ENCODE measurements around the gene OR1E2. TPM values are rescaled to one million over a fixed set of nuclear protein-coding genes. Genes with fewer than 3 reads are reported as not detected.

The OR1E2 gene, protein sequence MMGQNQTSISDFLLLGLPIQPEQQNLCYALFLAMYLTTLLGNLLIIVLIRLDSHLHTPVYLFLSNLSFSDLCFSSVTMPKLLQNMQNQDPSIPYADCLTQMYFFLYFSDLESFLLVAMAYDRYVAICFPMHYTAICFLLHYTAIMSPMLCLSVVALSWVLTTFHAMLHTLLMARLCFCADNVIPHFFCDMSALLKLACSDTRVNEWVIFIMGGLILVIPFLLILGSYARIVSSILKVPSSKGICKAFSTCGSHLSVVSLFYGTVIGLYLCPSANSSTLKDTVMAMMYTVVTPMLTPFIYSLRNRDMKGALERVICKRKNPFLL
- not detected for polyA plus RNA-seq (2013, experiment 1 of 2)
- polyA plus RNA-seq (2013, experiment 2 of 2) = not detected

DNA sequence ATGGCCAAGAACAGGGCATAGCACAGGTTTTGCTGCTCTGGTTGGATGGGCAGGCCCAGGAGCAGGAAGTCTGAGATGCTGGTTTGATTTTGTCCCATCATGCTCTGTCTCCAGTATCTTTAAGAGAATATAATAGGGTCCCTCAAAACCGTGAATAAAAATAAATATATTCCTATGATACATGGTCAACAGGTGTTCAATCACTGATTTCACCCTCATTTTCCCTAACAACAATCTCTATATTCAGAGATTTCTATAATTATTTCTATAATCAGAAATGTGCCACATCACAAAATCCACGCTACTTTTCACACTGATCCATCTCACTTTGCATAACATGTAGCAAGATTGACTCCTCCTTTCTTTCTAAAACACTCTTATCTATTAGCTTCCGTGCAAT, at the start of gene OR1E2:
Gene OR1E2, minus strand, starts transcription at position 101 of the 400 bp plus-strand sequence. Its CDS starts 0 bp downstream, at position 101.
- Histone ChIP-seq H3K4ac (ENCODE audit: low read length) (no peak within 1 kb of the TSS), H3K4me1 (ENCODE audit: control insufficient read depth in 2 of 2, insufficient read depth in 1 of 2, low read depth in 1 of 2, low read length in 2 of 2) (no peaks in the 10 kb centered on the region), H3K4me2 (ENCODE audit: insufficient read depth, low read length, poor library complexity, severe bottlenecking) (no peak within 1 kb of the TSS), H4K91ac (ENCODE audit: low read depth, low read length, poor library complexity) (no peak within 1 kb of the TSS), H4K8ac (ENCODE audit: low read depth, low read length) (no peak within 1 kb of the TSS), H3K4me3 (ENCODE audit: low read length in 2 of 2) (no peak within 1 kb of the TSS), H3K23ac (ENCODE audit: low read depth, low read length, poor library complexity) (no peak within 1 kb of the TSS), H3K9me3 (replicated peaks in 1 of 2; ENCODE audit: control insufficient read depth in 2 of 2, insufficient read depth in 1 of 2, low read depth in 1 of 2, low read length in 2 of 2) (no peaks in the 10 kb centered on the region), H2AFZ (ENCODE audit: low read length) (no peak within 1 kb of the TSS), H3K79me1 (ENCODE audit: low read depth, low read length) (no peaks in the 10 kb centered on the region), H3K36me3 (replicated peaks in 1 of 2; ENCODE audit: control insufficient read depth in 2 of 2, insufficient read depth in 2 of 2, low read length in 2 of 2) (no peaks in the 10 kb centered on the region), H2BK12ac (ENCODE audit: low read length) (no peak within 1 kb of the TSS), H3K14ac (ENCODE audit: low read length) (peak within 1 kb of the TSS; percentile 2), H3K27me3 (ENCODE audit: control insufficient read depth in 3 of 3, insufficient read depth in 3 of 3, low read depth in 1 of 3, low read length in 3 of 3) (no peaks in the 10 kb centered on the region), H3K9ac (ENCODE audit: low read depth, low read length, poor library complexity) (no peak within 1 kb of the TSS), H2BK5ac (ENCODE audit: low read length) (no peak within 1 kb of the TSS), H3K18ac (ENCODE audit: low read length) (peak within 1 kb of the TSS; percentile 28), H2AK5ac (ENCODE audit: low read depth, low read length) (no peak within 1 kb of the TSS), H3K27ac (replicated peaks; ENCODE audit: low read length) (no peak within 1 kb of the TSS), H2BK15ac (ENCODE audit: low read length) (no peak within 1 kb of the TSS), H2BK120ac (ENCODE audit: low read depth, low read length) (no peak within 1 kb of the TSS)
- DNase-seq (ENCODE audit: low spot score) = no peak
- no CpG with 5 or more reads among the region's 3 CpGs for WGBS, 2 donors (ENCODE audit: extremely low coverage in 2 of 2, insufficient read length in 2 of 2, insufficient replicate concordance in 1 of 2)

DNA sequence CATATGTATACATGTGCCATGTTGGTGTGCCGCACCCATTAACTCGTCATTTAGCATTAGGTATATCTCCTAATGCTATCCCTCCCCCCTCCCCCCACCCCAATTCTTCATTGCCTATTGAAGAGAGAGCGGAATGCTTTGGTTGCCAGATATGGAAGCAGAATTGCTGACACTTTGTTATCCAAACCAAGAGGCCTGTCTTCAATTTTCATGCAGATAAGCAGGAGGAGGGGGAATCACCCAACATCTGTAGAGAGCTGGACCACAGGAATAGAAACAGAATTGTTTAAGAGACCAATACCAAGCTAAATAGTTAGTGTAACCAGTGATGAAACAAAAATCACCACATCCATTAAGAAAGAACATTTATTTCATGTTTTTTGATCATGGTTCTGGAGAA, 49.2 kb upstream of the OR1E2 start:
- no peaks in the 10 kb centered on the region for H3K4me1 ChIP-seq (ENCODE audit: control insufficient read depth in 2 of 2, insufficient read depth in 1 of 2, low read depth in 1 of 2, low read length in 2 of 2)
- no peak overlapping the region for H3K4me3 ChIP-seq (ENCODE audit: low read length in 2 of 2)
- peaks cover 0 to 19% (median 0%) of the 10 kb centered on the region in 3 experiments for H3K27me3 ChIP-seq (ENCODE audit: control insufficient read depth in 3 of 3, insufficient read depth in 3 of 3, low read depth in 1 of 3, low read length in 3 of 3)
- H4K91ac ChIP-seq (ENCODE audit: low read depth, low read length, poor library complexity) = no peak overlapping the region
- H3K4ac ChIP-seq (ENCODE audit: low read length) = no peak overlapping the region
- no peak overlapping the region for H2BK12ac ChIP-seq (ENCODE audit: low read length)
- H3K4me2 ChIP-seq (ENCODE audit: insufficient read depth, low read length, poor library complexity, severe bottlenecking) = no peak overlapping the region
- no peak for DNase-seq (ENCODE audit: low spot score)
- no peak overlapping the region for H2BK5ac ChIP-seq (ENCODE audit: low read length)
- H2AK5ac ChIP-seq (ENCODE audit: low read depth, low read length) = no peak overlapping the region
- H4K8ac ChIP-seq (ENCODE audit: low read depth, low read length) = no peak overlapping the region
- no CpG with 5 or more reads among the region's 3 CpGs for WGBS, 2 donors (ENCODE audit: extremely low coverage in 2 of 2, insufficient read length in 2 of 2, insufficient replicate concordance in 1 of 2)
- H2BK120ac ChIP-seq (ENCODE audit: low read depth, low read length) = no peak overlapping the region
- H3K23ac ChIP-seq (ENCODE audit: low read depth, low read length, poor library complexity) = no peak overlapping the region
- no peaks in the 10 kb centered on the region for H3K36me3 ChIP-seq (replicated peaks in 1 of 2; ENCODE audit: control insufficient read depth in 2 of 2, insufficient read depth in 2 of 2, low read length in 2 of 2)
- no peak overlapping the region for H3K14ac ChIP-seq (ENCODE audit: low read length)
- no peak overlapping the region for H3K9ac ChIP-seq (ENCODE audit: low read depth, low read length, poor library complexity)
- H3K9me3 ChIP-seq (replicated peaks in 1 of 2; ENCODE audit: control insufficient read depth in 2 of 2, insufficient read depth in 1 of 2, low read depth in 1 of 2, low read length in 2 of 2) = no peaks in the 10 kb centered on the region
- no peak overlapping the region for H3K18ac ChIP-seq (ENCODE audit: low read length)
- H3K27ac ChIP-seq (replicated peaks; ENCODE audit: low read length) = no peak overlapping the region
- H2AFZ ChIP-seq (ENCODE audit: low read length) = no peak overlapping the region
- H3K79me1 ChIP-seq (ENCODE audit: low read depth, low read length) = no peaks in the 10 kb centered on the region
- no peak overlapping the region for H2BK15ac ChIP-seq (ENCODE audit: low read length)

DNA sequence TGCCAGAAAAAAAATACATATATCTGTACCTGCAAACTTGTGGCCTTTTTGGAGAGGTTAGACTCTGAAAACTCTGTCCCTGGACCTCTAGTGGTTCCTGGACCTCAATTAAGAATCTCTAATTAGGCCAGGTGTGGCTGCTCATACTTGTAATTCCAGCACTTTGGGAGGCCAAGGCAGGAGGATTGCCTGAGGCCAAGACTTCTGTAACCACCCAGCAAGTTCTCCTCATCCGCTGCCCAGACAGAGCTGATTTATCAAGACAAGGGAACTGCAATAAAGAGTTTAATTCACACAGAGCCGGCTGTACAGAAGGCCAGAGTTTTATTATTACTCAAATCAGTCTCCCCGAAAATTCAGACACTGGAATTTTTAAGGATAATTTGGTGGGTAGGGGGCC, 46.3 kb upstream of the OR1E2 start:
- Histone ChIP-seq H3K4ac (ENCODE audit: low read length) (no peak overlapping the region), H2BK120ac (ENCODE audit: low read depth, low read length) (no peak overlapping the region), H2AK5ac (ENCODE audit: low read depth, low read length) (no peak overlapping the region), H3K9ac (ENCODE audit: low read depth, low read length, poor library complexity) (no peak overlapping the region), H3K27me3 (ENCODE audit: control insufficient read depth in 3 of 3, insufficient read depth in 3 of 3, low read depth in 1 of 3, low read length in 3 of 3) (peaks cover 0 to 15% (median 0%) of the 10 kb centered on the region in 3 experiments), H3K27ac (replicated peaks; ENCODE audit: low read length) (no peak overlapping the region), H3K18ac (ENCODE audit: low read length) (no peak overlapping the region), H3K79me1 (ENCODE audit: low read depth, low read length) (no peaks in the 10 kb centered on the region), H3K4me2 (ENCODE audit: insufficient read depth, low read length, poor library complexity, severe bottlenecking) (no peak overlapping the region), H3K9me3 (replicated peaks in 1 of 2; ENCODE audit: control insufficient read depth in 2 of 2, insufficient read depth in 1 of 2, low read depth in 1 of 2, low read length in 2 of 2) (no peaks in the 10 kb centered on the region), H2BK12ac (ENCODE audit: low read length) (no peak overlapping the region), H3K23ac (ENCODE audit: low read depth, low read length, poor library complexity) (no peak overlapping the region), H2BK5ac (ENCODE audit: low read length) (no peak overlapping the region), H4K91ac (ENCODE audit: low read depth, low read length, poor library complexity) (no peak overlapping the region), H3K4me3 (ENCODE audit: low read length in 2 of 2) (no peak overlapping the region), H3K4me1 (ENCODE audit: control insufficient read depth in 2 of 2, insufficient read depth in 1 of 2, low read depth in 1 of 2, low read length in 2 of 2) (no peaks in the 10 kb centered on the region), H2BK15ac (ENCODE audit: low read length) (no peak overlapping the region), H3K14ac (ENCODE audit: low read length) (no peak overlapping the region), H2AFZ (ENCODE audit: low read length) (no peak overlapping the region), H3K36me3 (replicated peaks in 1 of 2; ENCODE audit: control insufficient read depth in 2 of 2, insufficient read depth in 2 of 2, low read length in 2 of 2) (no peaks in the 10 kb centered on the region), H4K8ac (ENCODE audit: low read depth, low read length) (no peak overlapping the region)
- DNase-seq (ENCODE audit: low spot score) = no peak
- no CpG with 5 or more reads among the region's 3 CpGs for WGBS, 2 donors (ENCODE audit: extremely low coverage in 2 of 2, insufficient read length in 2 of 2, insufficient replicate concordance in 1 of 2)

DNA sequence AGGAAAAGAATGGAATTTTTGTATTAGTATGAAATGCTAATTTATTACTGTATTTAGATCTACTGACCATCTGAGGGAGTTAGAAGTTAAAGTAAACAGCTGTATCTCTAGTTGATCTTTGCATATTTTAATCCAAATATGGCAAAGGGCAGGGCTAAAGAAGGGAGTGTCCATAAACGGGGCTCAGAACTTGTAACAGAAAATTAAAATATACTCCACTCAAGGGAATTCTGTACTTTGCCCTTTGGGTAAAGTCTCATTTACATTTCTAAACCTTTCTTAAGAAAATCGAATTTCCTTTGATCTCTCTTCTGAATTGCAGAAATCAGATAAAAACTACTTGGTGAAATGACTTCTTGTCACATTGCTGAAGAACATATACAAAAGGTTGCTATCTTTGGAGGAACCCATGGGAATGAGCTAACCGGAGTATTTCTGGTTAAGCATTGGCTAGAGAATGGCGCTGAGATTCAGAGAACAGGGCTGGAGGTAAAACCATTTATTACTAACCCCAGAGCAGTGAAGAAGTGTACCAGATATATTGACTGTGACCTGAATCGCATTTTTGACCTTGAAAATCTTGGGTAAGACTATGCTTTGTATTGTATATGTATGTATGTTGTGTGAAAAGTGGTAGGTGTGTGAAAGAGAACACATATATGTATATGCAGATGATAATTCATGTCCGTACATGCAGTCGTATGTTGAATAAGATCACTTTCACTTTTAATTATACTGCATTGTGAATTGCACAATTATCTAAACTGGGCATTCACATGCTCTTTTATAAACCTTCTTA, 42.4 kb upstream of the OR1E2 start, which contains the start of gene ASPA:
Gene ASPA, plus strand, starts transcription at position 186 of the 799 bp plus-strand sequence. Its CDS starts 163 bp downstream, at position 349.
- Histone ChIP-seq H3K4ac (ENCODE audit: low read length) (no peak within 1 kb of the TSS), H2BK12ac (ENCODE audit: low read length) (no peak within 1 kb of the TSS), H3K9me3 (replicated peaks in 1 of 2; ENCODE audit: control insufficient read depth in 2 of 2, insufficient read depth in 1 of 2, low read depth in 1 of 2, low read length in 2 of 2) (peaks cover 0 to 2% of the 10 kb centered on the region in 2 donors), H4K8ac (ENCODE audit: low read depth, low read length) (no peak within 1 kb of the TSS), H3K9ac (ENCODE audit: low read depth, low read length, poor library complexity) (no peak within 1 kb of the TSS), H3K36me3 (replicated peaks in 1 of 2; ENCODE audit: control insufficient read depth in 2 of 2, insufficient read depth in 2 of 2, low read length in 2 of 2) (no peaks in the 10 kb centered on the region), H3K4me2 (ENCODE audit: insufficient read depth, low read length, poor library complexity, severe bottlenecking) (no peak within 1 kb of the TSS), H3K27me3 (ENCODE audit: control insufficient read depth in 3 of 3, insufficient read depth in 3 of 3, low read depth in 1 of 3, low read length in 3 of 3) (peaks cover 0 to 10% (median 0%) of the 10 kb centered on the region in 3 experiments), H3K27ac (replicated peaks; ENCODE audit: low read length) (no peak within 1 kb of the TSS), H2BK15ac (ENCODE audit: low read length) (no peak within 1 kb of the TSS), H4K91ac (ENCODE audit: low read depth, low read length, poor library complexity) (no peak within 1 kb of the TSS), H3K79me1 (ENCODE audit: low read depth, low read length) (no peaks in the 10 kb centered on the region), H3K18ac (ENCODE audit: low read length) (no peak within 1 kb of the TSS), H3K4me3 (ENCODE audit: low read length in 2 of 2) (no peak within 1 kb of the TSS), H3K4me1 (ENCODE audit: control insufficient read depth in 2 of 2, insufficient read depth in 1 of 2, low read depth in 1 of 2, low read length in 2 of 2) (no peaks in the 10 kb centered on the region), H3K23ac (ENCODE audit: low read depth, low read length, poor library complexity) (no peak within 1 kb of the TSS), H2AK5ac (ENCODE audit: low read depth, low read length) (no peak within 1 kb of the TSS), H3K14ac (ENCODE audit: low read length) (no peak within 1 kb of the TSS), H2BK120ac (ENCODE audit: low read depth, low read length) (no peak within 1 kb of the TSS), H2BK5ac (ENCODE audit: low read length) (no peak within 1 kb of the TSS), H2AFZ (ENCODE audit: low read length) (no peak within 1 kb of the TSS)
- no peak for DNase-seq (ENCODE audit: low spot score)
- no CpG with 5 or more reads among the region's 7 CpGs for WGBS, 2 donors (ENCODE audit: extremely low coverage in 2 of 2, insufficient read length in 2 of 2, insufficient replicate concordance in 1 of 2)
